GM21423 (cell line): ENCODE data around the gene EPAS1.
A peak's percentile ranks its signal among the peaks of the same experiment; 100 is the strongest.

Source experiments
- ATAC-seq: cut with Tn5 transposase; IDR thresholded peaks from one replicate; pipeline ENCODE4 v1.9.1; 2021; ENCODE audit warnings: mild to moderate bottlenecking, moderate library complexity; ENCODE audit not compliant: unreplicated experiment

Gene EPAS1

GRCh38 chr2:46296840-46297545 is at the start of gene EPAS1:
Gene EPAS1 (plus strand): TSS chr2:46297407. CDS start chr2:46297912, 505 bp downstream.
- peak; percentile 82 for ATAC-seq

GRCh38 chr2:46248171-46248570 is 49.0 kb upstream of the EPAS1 start:
- ATAC-seq: no peak

- no peak for ATAC-seq
These were observed 47.6 kb upstream of the EPAS1 start for GRCh38 chr2:46249654-46250053.

DNA sequence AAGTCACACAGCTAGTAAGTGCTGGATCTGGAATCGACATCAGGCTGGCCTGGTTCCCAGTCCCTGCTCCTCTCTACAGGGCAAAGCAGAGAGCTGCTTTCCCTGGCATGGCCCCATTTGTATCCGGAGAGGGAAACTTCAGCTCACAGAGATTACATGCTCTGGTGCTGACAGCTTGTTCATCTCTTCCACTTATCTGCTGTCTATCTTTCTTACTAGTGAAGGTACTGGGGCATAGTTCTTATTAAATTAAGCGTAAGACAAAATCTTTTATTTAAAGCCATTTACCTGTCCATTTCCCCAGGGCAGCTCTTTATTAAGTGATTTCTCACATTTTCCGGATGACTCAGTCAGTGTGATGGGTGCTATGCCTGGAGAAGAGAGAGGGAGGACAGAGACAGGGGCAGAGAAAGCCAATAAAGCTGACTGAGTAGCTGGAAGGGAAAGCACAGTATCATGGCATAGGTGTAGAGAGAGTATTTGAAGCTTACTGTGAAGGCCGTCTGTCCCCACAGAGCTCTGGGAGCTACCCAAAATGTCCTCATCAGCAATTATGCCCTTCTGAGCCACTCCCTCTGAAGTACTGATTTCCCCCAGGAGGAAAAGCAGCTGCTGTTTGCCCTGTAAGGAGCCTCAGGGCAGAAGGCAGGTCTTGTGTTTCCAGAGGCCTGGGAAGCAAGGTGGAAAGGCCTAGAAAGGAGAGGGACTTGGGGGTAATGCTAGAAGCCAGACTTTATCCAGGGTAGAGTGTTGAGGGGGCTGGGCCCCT is 44.1 kb upstream of the EPAS1 start:
- no peak for ATAC-seq

- ATAC-seq: no peak
These were observed 42.7 kb upstream of the EPAS1 start for GRCh38 chr2:46254474-46254873.

GRCh38 chr2:46256563-46257142 is 40.6 kb upstream of the EPAS1 start:
- ATAC-seq: no peak

GRCh38 chr2:46257476-46257875 is 39.7 kb upstream of the EPAS1 start:
- no peak for ATAC-seq

DNA sequence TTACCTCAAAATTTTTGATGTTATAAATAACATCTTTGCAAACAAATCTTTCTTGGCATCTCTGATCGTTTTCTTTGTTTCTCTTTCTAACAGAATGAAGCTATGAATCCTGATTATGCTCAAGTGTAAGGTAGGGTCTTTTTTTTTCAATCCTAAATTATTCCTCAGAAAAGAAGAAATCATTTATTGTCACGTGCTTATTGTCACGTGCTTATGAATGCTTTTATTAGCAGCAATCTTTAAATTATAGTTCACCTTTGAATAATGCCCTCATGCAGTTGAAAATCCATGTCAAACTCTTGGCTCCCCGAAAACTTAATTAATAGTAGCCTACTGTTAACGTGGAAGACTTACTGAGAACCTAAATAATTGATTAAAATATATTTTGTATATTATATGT is 39.2 kb upstream of the EPAS1 start:
- ATAC-seq: no peak

- no peak for ATAC-seq
These were observed 38.0 kb upstream of the EPAS1 start for GRCh38 chr2:46258937-46259776.

DNA sequence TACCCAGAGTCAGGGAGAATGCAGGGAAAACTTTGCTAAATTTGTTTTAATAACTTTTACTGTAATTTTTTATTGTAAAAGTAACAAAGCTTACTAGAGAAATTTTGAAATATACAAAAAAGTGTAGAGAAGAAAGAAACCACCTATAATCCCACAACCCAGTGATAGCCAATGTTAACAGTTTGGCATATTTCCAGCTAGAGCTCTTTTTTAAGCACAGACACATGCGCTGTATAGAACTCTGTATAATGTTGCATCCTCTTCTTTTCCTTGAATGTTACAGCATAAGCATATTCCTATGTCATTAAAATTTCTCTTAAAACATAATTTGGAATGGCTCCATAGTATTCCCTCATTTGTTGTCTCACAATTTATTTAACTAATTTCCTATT is 37.4 kb upstream of the EPAS1 start:
- ATAC-seq: no peak

- no peak for ATAC-seq
These were observed 36.9 kb upstream of the EPAS1 start for GRCh38 chr2:46260305-46260704.

DNA sequence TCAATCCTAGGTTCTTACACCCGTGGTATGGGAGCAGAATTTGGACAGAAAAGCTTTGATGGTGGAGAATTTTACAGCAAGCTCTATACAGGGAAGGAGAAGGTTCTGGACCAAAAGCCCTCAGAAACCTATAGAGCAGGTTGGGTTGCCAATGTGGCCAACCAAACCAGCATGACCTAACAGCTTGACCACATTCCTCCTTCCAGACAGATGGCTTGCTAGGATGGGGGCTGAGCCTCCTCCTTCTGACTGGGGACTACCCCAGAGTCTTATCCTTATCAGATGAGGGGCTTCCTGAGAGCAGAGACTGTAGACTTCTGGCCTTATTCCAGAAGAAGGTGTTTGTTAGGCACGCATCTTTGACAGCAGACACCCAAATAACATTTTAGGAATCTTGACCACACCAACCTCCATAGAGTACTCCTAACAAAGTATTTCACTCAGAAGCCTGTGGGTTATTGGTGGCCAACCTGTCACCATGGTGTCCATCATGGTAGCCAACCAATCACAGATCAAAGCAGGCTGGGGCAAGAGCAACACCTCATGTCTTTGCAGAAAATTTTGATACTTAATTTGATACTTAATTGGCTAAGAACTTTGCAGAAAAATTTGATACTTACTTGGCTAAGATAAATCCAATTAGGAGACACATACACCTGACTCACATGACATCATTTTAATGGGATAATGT is 34.8 kb upstream of the EPAS1 start:
- no peak for ATAC-seq

DNA sequence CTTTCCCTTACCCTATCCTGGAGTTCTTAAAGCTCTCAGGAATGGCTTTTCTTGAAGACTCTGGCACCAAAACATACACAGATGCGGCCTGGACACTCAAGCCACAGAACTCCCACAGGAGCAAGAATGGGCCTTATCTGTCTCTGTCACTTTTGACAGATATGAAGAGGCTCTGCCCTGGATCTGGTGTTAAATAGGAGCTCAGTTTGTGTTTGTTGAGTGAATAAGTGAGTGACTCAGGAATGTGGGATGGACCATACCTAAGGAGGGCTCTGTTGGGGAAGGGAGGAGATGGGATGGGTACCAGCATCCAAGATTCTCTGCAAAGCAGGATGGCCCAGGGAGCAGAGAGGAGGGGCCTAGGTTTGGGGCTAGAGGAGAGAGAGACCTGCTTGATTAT is 33.9 kb upstream of the EPAS1 start:
- ATAC-seq: no peak

DNA sequence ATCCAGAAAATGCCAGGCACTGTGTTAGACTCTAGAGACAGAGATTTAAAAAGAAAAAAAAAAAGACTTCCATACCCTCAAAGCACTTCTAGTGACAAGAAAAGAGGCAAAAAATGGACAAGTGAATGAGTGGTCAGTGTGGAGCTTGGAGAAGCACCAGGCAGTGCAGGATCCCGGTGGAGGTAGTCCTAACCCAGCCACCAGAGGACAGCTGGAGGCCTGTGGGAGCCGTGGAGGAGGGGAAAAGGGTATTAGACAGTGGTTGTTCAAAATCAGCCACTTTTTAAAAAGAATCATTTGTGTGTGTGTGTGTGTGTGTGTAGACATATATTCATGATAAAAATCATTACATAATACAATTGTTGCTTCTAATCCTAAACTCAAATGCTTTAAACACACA is 32.8 kb upstream of the EPAS1 start:
- ATAC-seq: no peak

- ATAC-seq: no peak
These were observed 31.1 kb upstream of the EPAS1 start for GRCh38 chr2:46266134-46266533.

- no peak for ATAC-seq
These were observed 29.6 kb upstream of the EPAS1 start for GRCh38 chr2:46267616-46268015.

DNA sequence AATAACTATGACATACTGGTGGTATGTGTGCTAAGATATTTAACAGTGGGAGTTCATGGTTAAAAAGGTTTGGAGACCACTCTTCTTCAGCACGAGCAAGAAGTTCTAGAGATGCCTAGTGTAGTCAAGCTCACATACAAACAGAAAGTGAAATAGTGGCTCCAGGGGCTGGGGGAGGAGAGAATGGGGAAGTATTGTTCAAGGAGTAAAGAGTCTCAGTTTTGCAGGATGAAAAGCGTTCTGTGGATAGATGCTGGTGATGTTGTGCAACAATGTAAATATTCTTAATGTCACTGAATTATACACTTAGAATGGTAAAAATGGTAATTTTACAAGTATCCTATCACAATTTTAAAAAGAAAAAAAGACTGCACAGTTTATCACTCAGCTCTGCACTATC is 29.0 kb upstream of the EPAS1 start:
- ATAC-seq: no peak

DNA sequence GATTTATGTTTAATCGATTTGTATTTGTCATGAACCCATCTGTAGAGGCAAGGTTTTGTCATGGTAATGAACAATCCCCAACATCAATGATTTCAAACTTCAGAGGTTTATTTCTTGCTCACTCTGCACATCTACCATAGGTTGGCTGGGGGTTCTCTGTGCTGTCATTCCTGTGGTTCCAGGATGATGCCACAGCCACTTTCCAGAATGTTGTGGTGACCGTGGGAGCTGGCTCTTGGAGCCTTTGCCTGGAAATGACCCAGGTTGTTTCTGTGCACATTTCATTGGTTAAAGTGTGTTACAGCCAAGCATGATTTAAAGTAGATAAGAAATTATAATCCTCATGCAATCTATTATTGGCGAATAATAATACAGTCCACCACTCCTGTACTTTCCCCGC is 28.2 kb upstream of the EPAS1 start:
- no peak for ATAC-seq

GRCh38 chr2:46269544-46270273 is 27.5 kb upstream of the EPAS1 start:
- ATAC-seq: no peak

DNA sequence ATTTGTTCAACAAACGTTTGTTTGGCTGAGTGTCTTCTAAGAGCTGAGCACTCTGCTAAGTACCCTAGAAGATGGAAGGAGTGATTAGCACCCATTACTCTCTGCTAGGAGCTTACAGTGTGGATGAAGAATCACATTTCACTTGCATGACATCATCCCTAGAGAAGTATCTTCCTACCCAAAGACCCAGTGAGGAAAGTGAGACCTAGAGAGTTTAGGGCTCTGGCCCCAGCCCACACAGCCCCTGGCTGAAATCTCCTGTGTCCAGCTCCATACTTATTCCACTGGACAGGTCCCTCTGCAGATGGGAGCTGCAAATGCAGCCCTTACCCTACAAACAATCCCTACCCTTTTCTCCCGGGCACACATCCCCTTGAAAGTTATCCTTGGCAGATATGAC is 26.8 kb upstream of the EPAS1 start:
- ATAC-seq: no peak
